A549 (cell line): ENCODE data around the gene NTNG1. TPM values are rescaled to one million over a fixed set of nuclear protein-coding genes. Genes with fewer than 3 reads are reported as not detected.

Source experiments
- ATAC-seq, 2 experiments: fragments of 200-7000 bp in 1 of 2; fragments of >200 bp in 1 of 2; cut with Nextera tagmentation in 1 of 2; cut with Tn5 transposase in 1 of 2; 3 replicates each; pipeline versions ENCODE4 v1.8.0 to v1.9.1; 2018 to 2020; ENCODE audit warnings: mild to moderate bottlenecking in 1 of 2, moderate library complexity in 1 of 2
- CTCF ChIA-PET: fragments of 300-600 bp; sonication (Branson Sonifier 250); formaldehyde crosslinking; extraction: SDS; loops from one replicate; lab custom pipeline; 2021; ENCODE audit warnings: antibody characterized with exemption, inconsistent platforms; lab: Yijun Ruan, JAX
- POLR2A ChIA-PET: fragments of 350-600 bp; formaldehyde crosslinking; extraction: SDS; loops from one replicate; lab custom pipeline; 2021; ENCODE audit warnings: antibody characterized with exemption, inconsistent platforms; lab: Yijun Ruan, JAX
- DNase-seq, 2 experiments: peaks; one replicate each; pipeline versions ENCODE4 v3.0.0 to v3.0.0-alpha.2; 2011 to 2016; ENCODE audit warnings: low read depth in 1 of 2, low spot score in 1 of 2
- FAIRE-seq: peaks from 2 replicates; lab custom pipeline; 2011; peaks lifted over from hg19 to GRCh38; lab: Jason Lieb, UNC
- H3K27ac ChIP-seq, 2 experiments: fragments of >200 bp; sonication (Bioruptor Twin); formaldehyde crosslinking; 3 replicates each; pipeline ENCODE4 v1.5.1; 2016 to 2017
- H3K4me1 ChIP-seq: fragments of >200 bp; sonication (Bioruptor Twin); formaldehyde crosslinking; 3 replicates; pipeline ENCODE4 v1.6.1; 2016
- H3K4me2 ChIP-seq: fragments of >200 bp; sonication (Bioruptor Twin); formaldehyde crosslinking; 3 replicates; pipeline ENCODE4 v1.6.1; 2016
- H3K4me3 ChIP-seq: fragments of >200 bp; sonication (Bioruptor Twin); formaldehyde crosslinking; 3 replicates; pipeline ENCODE4 v1.5.1; 2016
- H3K9me3 ChIP-seq: fragments of >200 bp; sonication (Bioruptor Twin); formaldehyde crosslinking; 3 replicates; pipeline ENCODE4 v1.6.1; 2016
- CBX2 ChIP-seq: fragments of 200-600 bp; sonication (generic); IDR thresholded peaks from 2 replicates; pipeline ENCODE4 v1.6.1; 2016; ENCODE audit warnings: low read depth, mild to moderate bottlenecking, borderline replicate concordance
- CHD2 ChIP-seq: fragments of 150-350 bp; IDR thresholded peaks from 2 replicates; pipeline ENCODE4 v1.6.1; 2014; ENCODE audit warnings: low read length; ENCODE audit not compliant: partially characterized antibody
- CHD4 ChIP-seq: fragments of 200-600 bp; sonication (generic); IDR thresholded peaks from 2 replicates; pipeline ENCODE4 v1.6.1; 2016; ENCODE audit warnings: antibody characterized with exemption, mild to moderate bottlenecking, borderline replicate concordance
- ELK1 ChIP-seq: fragments of 150-350 bp; IDR thresholded peaks from 2 replicates; pipeline ENCODE4 v1.6.1; 2014; ENCODE audit warnings: low read depth, mild to moderate bottlenecking, low read length
- FOSB ChIP-seq: fragments of 250-450 bp; sonication (Bioruptor Pico); IDR thresholded peaks from 2 replicates; pipeline ENCODE4 v1.5.0; 2020; ENCODE audit warnings: mild to moderate bottlenecking, moderate library complexity
- FOXS1 ChIP-seq: fragments of 250-450 bp; sonication (Bioruptor Pico); IDR thresholded peaks from 2 replicates; pipeline ENCODE4 v1.5.0; 2020; ENCODE audit warnings: mild to moderate bottlenecking, moderate library complexity
- GATA3 ChIP-seq: IDR thresholded peaks from 2 replicates; pipeline ENCODE4 v1.6.1; 2012; ENCODE audit warnings: borderline replicate concordance
- HEYL ChIP-seq: fragments of 250-450 bp; sonication (Bioruptor Pico); IDR thresholded peaks from 2 replicates; pipeline ENCODE4 v1.8.0; 2021; ENCODE audit warnings: mild to moderate bottlenecking, moderate library complexity
- HOXA7 ChIP-seq: fragments of 250-450 bp; sonication (Bioruptor Pico); IDR thresholded peaks from 2 replicates; pipeline ENCODE4 v1.5.0; 2020; ENCODE audit warnings: mild to moderate bottlenecking, moderate library complexity
- HOXB5 ChIP-seq: fragments of 250-450 bp; sonication (Bioruptor Pico); IDR thresholded peaks from 2 replicates; pipeline ENCODE4 v1.5.0; 2020; ENCODE audit warnings: mild to moderate bottlenecking, moderate library complexity
- KDM5A ChIP-seq: fragments of 200-600 bp; sonication (generic); IDR thresholded peaks from 2 replicates; pipeline ENCODE4 v1.6.1; 2016; ENCODE audit warnings: antibody characterized with exemption, mild to moderate bottlenecking
- MAX ChIP-seq: IDR thresholded peaks from 2 replicates; pipeline ENCODE4 v1.6.1; 2012
- MAZ ChIP-seq: fragments of 150-350 bp; IDR thresholded peaks from 2 replicates; pipeline ENCODE4 v1.6.1; 2014; ENCODE audit warnings: antibody characterized with exemption, low read depth, low read length, borderline replicate concordance
- PBX3 ChIP-seq: IDR thresholded peaks from 2 replicates; pipeline ENCODE4 v1.6.1; 2012
- PHF8 ChIP-seq: fragments of 200-600 bp; sonication (generic); IDR thresholded peaks from 2 replicates; pipeline ENCODE4 v1.6.1; 2016; ENCODE audit warnings: low read depth, mild to moderate bottlenecking, antibody characterized with exemption, moderate library complexity, borderline replicate concordance
- POLR2AphosphoS2 ChIP-seq: conservative IDR thresholded peaks from 2 replicates; pipeline ENCODE4 v1.6.1; 2012; ENCODE audit warnings: low read length, improper control_type of control experiment, inconsistent platforms
- RAD21 ChIP-seq, 2 experiments: fragments of >200 bp in 1 of 2; sonication (Bioruptor Twin) in 1 of 2; formaldehyde crosslinking in 1 of 2; IDR thresholded peaks in 1 of 2; conservative IDR thresholded peaks in 1 of 2; 2 replicates in 1 of 2; 3 replicates in 1 of 2; pipeline ENCODE4 v1.6.1; 2012 to 2018; ENCODE audit warnings: inconsistent platforms in 1 of 2
- RARB ChIP-seq: fragments of 250-450 bp; sonication (Bioruptor Pico); IDR thresholded peaks from 2 replicates; pipeline ENCODE4 v1.8.0; 2021; ENCODE audit warnings: mild to moderate bottlenecking, moderate library complexity
- RNF2 ChIP-seq: fragments of 200-600 bp; sonication (generic); IDR thresholded peaks from 2 replicates; pipeline ENCODE4 v1.6.1; 2016; ENCODE audit warnings: low read depth, mild to moderate bottlenecking, antibody characterized with exemption, moderate library complexity, borderline replicate concordance
- TP53 ChIP-seq: fragments of 250-450 bp; sonication (Bioruptor Pico); IDR thresholded peaks from 2 replicates; pipeline ENCODE4 v1.5.0; 2021; ENCODE audit warnings: mild to moderate bottlenecking, moderate library complexity
- USF2 ChIP-seq: fragments of 450-650 bp; IDR thresholded peaks from 2 replicates; pipeline ENCODE4 v1.6.1; 2014; ENCODE audit warnings: antibody characterized with exemption
- ZC3H11A ChIP-seq: fragments of 450-650 bp; IDR thresholded peaks from 2 replicates; pipeline ENCODE4 v1.6.1; 2014; ENCODE audit warnings: antibody characterized with exemption, mild to moderate bottlenecking
- ZFP36 ChIP-seq: fragments of 450-650 bp; IDR thresholded peaks from 2 replicates; pipeline ENCODE4 v1.6.1; 2014; ENCODE audit warnings: borderline replicate concordance; ENCODE audit not compliant: partially characterized antibody
- WGBS: methylation state at CpG from one replicate; pipeline ENCODE4 v1.1.6; 2017; ENCODE audit errors: missing lambda C conversion rate; 5-methylcytosine and 5-hydroxymethylcytosine counted together
- polyA plus RNA-seq, 4 experiments: library from polyadenylated mRNA; depleted of rRNA in 3 of 4; stranded (reverse); fragments of >200 nt; fragmentation: RNase III in 1 of 4; extraction: RNeasy Plus Mini Kit Qiagen cat#74134 plus additional on column Dnase treatment in 1 of 4; gene quantifications; 2 replicates in 3 of 4; 3 replicates in 1 of 4; pipeline ENCODE4 v1.2.3, GENCODE V29; 2011 to 2017

NTNG1 gene
- polyA plus RNA-seq, 2 of the 4 experiments (the other 2 are of a cell fraction), result not detected

- ChIA-PET POLR2A (no interaction called here), CTCF (no interaction called here)
- TF ChIP-seq ZFP36 (no peak), PBX3 (no peak), HOXB5 (CRISPR knock-in tag) (no peak), FOSB (CRISPR knock-in tag) (no peak), TP53 (no peak), HEYL (no peak), RARB (CRISPR knock-in tag) (no peak), MAX (no peak), GATA3 (no peak), KDM5A (no peak), RAD21 (conservative IDR thresholded peaks at IDR 0.05 in 1 of 2, IDR thresholded peaks at IDR 0.05 in 1 of 2) (no peak)
- H3K9me3 ChIP-seq, result no peaks in the 10 kb centered on the region
- WGBS, result 5% methylated on average over 5 of the region's 5 CpGs
- no peak overlapping the region for H3K27ac ChIP-seq
- FAIRE-seq, result no peak
- no peak for DNase-seq
- no peak overlapping the region for H3K4me3 ChIP-seq
- H3K4me1 ChIP-seq, result no peaks in the 10 kb centered on the region
- ATAC-seq, result no peak
- H3K4me2 ChIP-seq, result no peak overlapping the region
Measured at GRCh38 chr1:107172450-107173170, 31.8 kb downstream of the NTNG1 start.

- DNase-seq (no peak), FAIRE-seq (no peak), ATAC-seq (no peak)
- no peak for TF ChIP-seq CBX2
- no peak for TF ChIP-seq HOXA7 (CRISPR knock-in tag)
- TF ChIP-seq PHF8, result no peak
- no peak for TF ChIP-seq USF2
- no peak for TF ChIP-seq CHD4
- TF ChIP-seq FOXS1 (CRISPR knock-in tag), result no peak
- TF ChIP-seq GATA3, result no peak
- TF ChIP-seq ZC3H11A, result no peak
- TF ChIP-seq RNF2, result no peak
- no peak for TF ChIP-seq POLR2AphosphoS2
- no peak for TF ChIP-seq ELK1
- TF ChIP-seq CHD2, result no peak
- TF ChIP-seq MAZ, result no peak
- no peak for TF ChIP-seq HOXB5 (CRISPR knock-in tag)
- no peak overlapping the region for H3K27ac ChIP-seq
- H3K4me2 ChIP-seq, result no peak overlapping the region
- POLR2A ChIA-PET, result no interaction called here
- H3K4me1 ChIP-seq, result no peaks in the 10 kb centered on the region
- H3K4me3 ChIP-seq, result no peak overlapping the region
- CTCF ChIA-PET, result no interaction called here
- 0% methylated on average over 1 of the region's 1 CpG for WGBS
- H3K9me3 ChIP-seq, result no peaks in the 10 kb centered on the region
Measured at GRCh38 chr1:107175102-107175909, 34.5 kb downstream of the NTNG1 start.
